HCT116 (cell line): ENCODE measurements around the gene AP1S1.

Experiments used
- POLR2A ChIP-seq: IDR thresholded peaks from 2 replicates; pipeline ENCODE4 v1.7.0; 2011; ENCODE audit warnings: borderline replicate concordance; ENCODE audit not compliant: insufficient read depth, insufficient read length; ENCODE audit errors: extremely low read depth
- RAD21 ChIP-seq: IDR thresholded peaks from 2 replicates; pipeline ENCODE4 v1.6.1; 2012; ENCODE audit warnings: low read depth, mild to moderate bottlenecking
- TF ChIP-seq, protein P1 (sequence below): IDR thresholded peaks from 2 replicates; pipeline ENCODE4 v1.6.1; 2012
- TF ChIP-seq, protein P2 (sequence below), 3 experiments: fragments of 200-600 bp in 1 of 3; sonication (generic) in 1 of 3; IDR thresholded peaks in 2 of 3; conservative IDR thresholded peaks in 1 of 3; 2 replicates each; pipeline ENCODE4 v1.5.1; 2012 to 2017; ENCODE audit warnings: low read depth in 2 of 3, low read length in 2 of 3, antibody characterized with exemption in 1 of 3, borderline replicate concordance in 1 of 3, control low read depth in 1 of 3, mild to moderate bottlenecking in 1 of 3, mixed read lengths in 1 of 3, mixed run types in 1 of 3, moderate library complexity in 1 of 3; ENCODE audit not compliant: insufficient read depth in 1 of 3
- TF ChIP-seq, protein P3 (sequence below): IDR thresholded peaks from 2 replicates; pipeline ENCODE4 v1.6.1; 2012

DNA sequence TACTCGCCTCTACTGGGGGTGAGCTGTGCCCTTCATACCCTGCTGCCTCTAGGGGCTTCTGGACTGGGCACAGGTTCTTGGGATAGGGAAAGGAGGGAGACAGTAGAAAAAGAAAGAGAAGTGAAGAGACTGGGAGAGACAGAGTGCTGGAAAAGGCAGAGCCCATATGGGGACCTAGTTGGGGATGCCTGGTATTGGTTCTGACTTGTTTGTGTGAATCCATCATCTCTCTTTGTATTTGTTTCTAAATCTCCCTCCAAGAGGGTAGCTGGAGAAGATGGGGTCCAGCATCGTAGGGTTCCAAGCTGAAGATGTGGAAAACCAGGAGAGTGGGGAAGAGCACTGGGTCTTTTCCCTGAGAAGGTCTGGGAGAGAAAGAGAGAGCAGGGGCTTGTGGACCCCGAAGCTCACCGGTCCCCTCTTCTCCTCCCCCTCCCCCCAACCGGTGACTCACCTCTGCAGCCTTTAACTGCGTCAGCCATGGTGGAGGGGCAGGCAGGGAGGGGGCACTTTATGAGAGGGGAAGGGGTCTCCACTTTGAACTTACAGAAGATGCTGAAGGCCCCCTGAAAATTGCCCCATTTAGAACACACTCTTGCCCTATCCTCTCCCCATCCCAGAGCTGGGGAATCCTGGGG lies 14.3 kb downstream of the AP1S1 start:
- TF ChIP-seq RAD21: no peak
- TF ChIP-seq, protein P1, sequence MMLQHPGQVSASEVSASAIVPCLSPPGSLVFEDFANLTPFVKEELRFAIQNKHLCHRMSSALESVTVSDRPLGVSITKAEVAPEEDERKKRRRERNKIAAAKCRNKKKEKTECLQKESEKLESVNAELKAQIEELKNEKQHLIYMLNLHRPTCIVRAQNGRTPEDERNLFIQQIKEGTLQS: no peak
- TF ChIP-seq, protein P2, sequence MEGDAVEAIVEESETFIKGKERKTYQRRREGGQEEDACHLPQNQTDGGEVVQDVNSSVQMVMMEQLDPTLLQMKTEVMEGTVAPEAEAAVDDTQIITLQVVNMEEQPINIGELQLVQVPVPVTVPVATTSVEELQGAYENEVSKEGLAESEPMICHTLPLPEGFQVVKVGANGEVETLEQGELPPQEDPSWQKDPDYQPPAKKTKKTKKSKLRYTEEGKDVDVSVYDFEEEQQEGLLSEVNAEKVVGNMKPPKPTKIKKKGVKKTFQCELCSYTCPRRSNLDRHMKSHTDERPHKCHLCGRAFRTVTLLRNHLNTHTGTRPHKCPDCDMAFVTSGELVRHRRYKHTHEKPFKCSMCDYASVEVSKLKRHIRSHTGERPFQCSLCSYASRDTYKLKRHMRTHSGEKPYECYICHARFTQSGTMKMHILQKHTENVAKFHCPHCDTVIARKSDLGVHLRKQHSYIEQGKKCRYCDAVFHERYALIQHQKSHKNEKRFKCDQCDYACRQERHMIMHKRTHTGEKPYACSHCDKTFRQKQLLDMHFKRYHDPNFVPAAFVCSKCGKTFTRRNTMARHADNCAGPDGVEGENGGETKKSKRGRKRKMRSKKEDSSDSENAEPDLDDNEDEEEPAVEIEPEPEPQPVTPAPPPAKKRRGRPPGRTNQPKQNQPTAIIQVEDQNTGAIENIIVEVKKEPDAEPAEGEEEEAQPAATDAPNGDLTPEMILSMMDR (IDR thresholded peaks at IDR 0.05 in 2 of 3, conservative IDR thresholded peaks at IDR 0.05 in 1 of 3; ENCODE audit: borderline replicate concordance in 1 of 3, insufficient read depth in 1 of 3, low read depth in 2 of 3, low read length in 2 of 3): no peak
- TF ChIP-seq, protein P3, sequence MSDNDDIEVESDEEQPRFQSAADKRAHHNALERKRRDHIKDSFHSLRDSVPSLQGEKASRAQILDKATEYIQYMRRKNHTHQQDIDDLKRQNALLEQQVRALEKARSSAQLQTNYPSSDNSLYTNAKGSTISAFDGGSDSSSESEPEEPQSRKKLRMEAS: no peak
- TF ChIP-seq POLR2A: no peak
